Measurements from ENCODE around the gene VWCE.

The VWCE gene

GRCh38 chr11:61336171-61336935 lies 41.2 kb upstream of the VWCE start:
- no peaks in the 10 kb centered on the region for H3K36me3 ChIP-seq (ENCODE audit: insufficient read depth, low read length)
- peaks cover 5% of the 10 kb centered on the region for H3K27me3 ChIP-seq (ENCODE audit: insufficient read depth, low read length, poor library complexity, severe bottlenecking)
- peak overlapping the region; percentile 97 for H3K9ac ChIP-seq (ENCODE audit: low read depth, low read length, poor library complexity, severe bottlenecking)
- no peaks in the 10 kb centered on the region for H3K9me2 ChIP-seq (replicated peaks; ENCODE audit: low read depth, low read length)
- peak overlapping the region; percentile 88 for H3K4me2 ChIP-seq (ENCODE audit: low read depth, low read length, poor library complexity, severe bottlenecking)
- peaks cover 39% of the 10 kb centered on the region for H3K79me2 ChIP-seq (ENCODE audit: insufficient read depth, low read length)
- H4K20me1 ChIP-seq (ENCODE audit: insufficient read depth, low read length, poor library complexity, severe bottlenecking): peaks cover 15% of the 10 kb centered on the region
- TF ChIP-seq EZH2phosphoT487 (IDR thresholded peaks at IDR 0.05; ENCODE audit: borderline replicate concordance) (no peak), CTCF (conservative IDR thresholded peaks at IDR 0.05; ENCODE audit: low read length) (peak; percentile 90)
- H2AFZ ChIP-seq (ENCODE audit: low read length): peak overlapping the region; percentile 81
- peaks cover 39% of the 10 kb centered on the region for H3K4me1 ChIP-seq (ENCODE audit: insufficient read depth, low read length, poor library complexity, severe bottlenecking)
- no peaks in the 10 kb centered on the region for H3K9me3 ChIP-seq (ENCODE audit: insufficient read depth, low read depth, low read length)
- peak overlapping the region; percentile 50 for H3K4me3 ChIP-seq (ENCODE audit: low read length, poor library complexity, severe bottlenecking)
- no peaks in the 10 kb centered on the region for H3F3A ChIP-seq (ENCODE audit: low read depth)

- no peaks in the 10 kb centered on the region for H3K9me3 ChIP-seq (ENCODE audit: insufficient read depth, low read depth, low read length)
- peaks cover 25% of the 10 kb centered on the region for H4K20me1 ChIP-seq (ENCODE audit: insufficient read depth, low read length, poor library complexity, severe bottlenecking)
- H3K79me2 ChIP-seq (ENCODE audit: insufficient read depth, low read length): peaks cover 49% of the 10 kb centered on the region
- peaks cover 45% of the 10 kb centered on the region for H3K4me1 ChIP-seq (ENCODE audit: insufficient read depth, low read length, poor library complexity, severe bottlenecking)
- H3K9me2 ChIP-seq (replicated peaks; ENCODE audit: low read depth, low read length): no peaks in the 10 kb centered on the region
- H2AFZ ChIP-seq (ENCODE audit: low read length): no peak overlapping the region
- H3K36me3 ChIP-seq (ENCODE audit: insufficient read depth, low read length): no peaks in the 10 kb centered on the region
- TF ChIP-seq EZH2phosphoT487 (IDR thresholded peaks at IDR 0.05; ENCODE audit: borderline replicate concordance): no peak
- no peak for TF ChIP-seq CTCF (conservative IDR thresholded peaks at IDR 0.05; ENCODE audit: low read length)
- H3K4me3 ChIP-seq (ENCODE audit: low read length, poor library complexity, severe bottlenecking): peak overlapping the region; percentile 5
- no peaks in the 10 kb centered on the region for H3F3A ChIP-seq (ENCODE audit: low read depth)
- H3K4me2 ChIP-seq (ENCODE audit: low read depth, low read length, poor library complexity, severe bottlenecking): peak overlapping the region; percentile 88
- peak overlapping the region; percentile 97 for H3K9ac ChIP-seq (ENCODE audit: low read depth, low read length, poor library complexity, severe bottlenecking)
- H3K27me3 ChIP-seq (ENCODE audit: insufficient read depth, low read length, poor library complexity, severe bottlenecking): peaks cover 5% of the 10 kb centered on the region
Measured at GRCh38 chr11:61335355-61335710, 40.2 kb upstream of the VWCE start.

- Histone ChIP-seq H3F3A (ENCODE audit: low read depth) (no peaks in the 10 kb centered on the region), H3K36me3 (ENCODE audit: insufficient read depth, low read length) (peaks cover under 1% of the 10 kb centered on the region; the same call in 1 of the 2 replicates), H3K27me3 (ENCODE audit: insufficient read depth, low read length, poor library complexity, severe bottlenecking) (peaks cover 5% of the 10 kb centered on the region), H2AFZ (ENCODE audit: low read length) (no peak overlapping the region), H3K9ac (ENCODE audit: low read depth, low read length, poor library complexity, severe bottlenecking) (peak overlapping the region; percentile 97), H3K4me3 (ENCODE audit: low read length, poor library complexity, severe bottlenecking) (peak overlapping the region; percentile 90), H3K4me2 (ENCODE audit: low read depth, low read length, poor library complexity, severe bottlenecking) (peak overlapping the region; percentile 88), H3K79me2 (ENCODE audit: insufficient read depth, low read length) (peaks cover 56% of the 10 kb centered on the region), H3K9me2 (replicated peaks; ENCODE audit: low read depth, low read length) (no peaks in the 10 kb centered on the region), H4K20me1 (ENCODE audit: insufficient read depth, low read length, poor library complexity, severe bottlenecking) (peaks cover 31% of the 10 kb centered on the region), H3K9me3 (ENCODE audit: insufficient read depth, low read depth, low read length) (no peaks in the 10 kb centered on the region), H3K4me1 (ENCODE audit: insufficient read depth, low read length, poor library complexity, severe bottlenecking) (peaks cover 52% of the 10 kb centered on the region)
- TF ChIP-seq EZH2phosphoT487 (IDR thresholded peaks at IDR 0.05; ENCODE audit: borderline replicate concordance) (no peak), CTCF (conservative IDR thresholded peaks at IDR 0.05; ENCODE audit: low read length) (no peak)
Measured at GRCh38 chr11:61334434-61335354, 39.6 kb upstream of the VWCE start.
